Fibroblast of the conjunctiva (primary cell): Measurements from ENCODE around the gene CAMSAP1.
"Not testable (repeated sequence)": the region's sequence is repeated elsewhere in the genome, so short reads cannot be mapped to it uniquely, and the experiment has no call there.

Source experiments
- DNase-seq: peaks from one replicate; pipeline ENCODE4 v3.0.0-alpha.2; 2010; ENCODE audit warnings: low read depth

Gene CAMSAP1

DNA sequence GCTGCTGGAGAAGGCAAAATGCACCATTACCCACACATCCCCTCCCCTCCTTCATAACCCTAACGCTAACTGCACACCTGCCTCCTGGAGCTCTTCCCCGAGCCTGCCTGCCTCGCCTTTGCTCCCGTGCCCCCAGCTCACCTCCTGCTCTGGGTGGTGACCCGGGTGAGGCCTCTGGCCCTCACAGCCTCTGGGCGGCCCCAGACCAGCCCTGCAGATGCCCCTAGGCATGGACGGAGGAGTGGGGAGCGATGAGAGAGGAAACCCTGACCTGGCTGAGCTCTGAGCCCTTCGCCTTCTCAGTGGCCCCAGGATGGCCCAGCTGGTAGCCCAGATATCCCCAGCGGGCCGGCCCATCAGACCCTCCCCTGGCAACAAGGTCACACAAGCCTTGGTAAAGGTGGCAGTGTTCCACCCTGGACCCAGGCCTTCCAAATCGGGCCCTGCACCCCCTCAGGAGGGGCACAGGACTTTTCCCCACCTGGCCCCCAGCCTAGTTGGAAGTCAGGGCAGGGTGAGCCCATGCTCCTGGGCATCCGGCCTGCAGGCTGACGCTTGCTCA is 14.5 kb upstream of the CAMSAP1 start:
- DNase-seq, result no peak

DNA sequence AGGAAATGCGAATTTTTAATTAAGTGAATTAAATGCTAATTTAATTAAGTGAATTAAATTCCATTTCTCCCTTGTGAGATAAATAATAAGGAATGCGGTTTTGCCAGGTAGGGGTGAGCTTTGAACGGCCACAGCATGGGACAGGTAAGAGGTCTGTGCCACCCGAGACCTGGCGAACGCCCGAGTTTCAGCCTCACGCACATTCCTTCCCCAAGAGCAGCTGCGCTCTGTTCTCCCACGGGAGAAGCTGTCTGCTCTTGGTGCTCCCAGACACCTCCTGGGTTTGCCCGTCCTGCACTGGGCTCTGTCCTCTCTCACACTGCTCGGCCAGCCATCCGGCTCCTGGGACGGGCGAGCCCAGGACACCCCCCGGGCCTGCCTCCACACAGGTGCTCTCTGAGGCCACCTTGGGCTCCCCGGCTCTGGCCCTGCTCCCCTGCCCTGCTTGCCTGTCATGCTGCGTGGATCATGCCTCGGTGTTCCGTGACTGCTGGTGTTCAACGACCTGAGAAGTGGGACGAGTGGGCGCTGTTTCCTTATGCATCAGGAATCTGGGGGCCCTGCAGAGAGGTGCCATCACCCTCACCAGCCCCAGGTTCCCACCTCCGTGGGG is 13.7 kb upstream of the CAMSAP1 start:
- no peak for DNase-seq

DNA sequence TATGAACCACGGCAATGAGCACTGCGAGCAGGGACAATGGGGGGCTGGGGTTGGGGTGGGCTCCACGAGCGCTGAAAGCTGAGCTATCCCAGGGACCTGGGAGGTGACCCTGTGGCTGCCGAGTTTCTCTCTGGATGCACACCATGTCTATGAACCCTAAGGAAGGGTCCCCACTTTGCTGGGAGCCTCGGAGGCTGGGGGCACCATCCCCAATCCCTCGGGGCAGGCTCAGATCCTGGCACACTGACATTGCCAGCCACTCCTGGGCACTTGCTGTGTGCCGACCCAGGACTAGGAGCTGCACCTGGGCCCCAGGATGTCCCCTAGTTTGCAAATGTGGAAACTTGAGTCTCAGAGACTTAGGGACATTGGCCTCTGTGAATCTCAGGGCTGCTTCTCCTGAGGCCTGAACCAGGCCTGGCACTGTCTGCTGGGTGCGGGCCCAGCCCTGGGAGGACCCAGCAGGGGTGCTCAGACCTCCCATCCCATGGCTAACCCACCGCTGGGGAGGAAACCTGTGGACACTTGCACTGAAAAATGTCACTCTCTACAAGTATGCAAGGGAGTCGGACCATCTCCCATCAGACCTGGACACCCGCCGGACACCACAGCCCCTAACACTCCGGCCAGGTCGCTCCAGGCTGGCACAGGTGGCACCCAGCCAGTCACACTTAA is 13.0 kb upstream of the CAMSAP1 start:
- DNase-seq, result no peak

DNA sequence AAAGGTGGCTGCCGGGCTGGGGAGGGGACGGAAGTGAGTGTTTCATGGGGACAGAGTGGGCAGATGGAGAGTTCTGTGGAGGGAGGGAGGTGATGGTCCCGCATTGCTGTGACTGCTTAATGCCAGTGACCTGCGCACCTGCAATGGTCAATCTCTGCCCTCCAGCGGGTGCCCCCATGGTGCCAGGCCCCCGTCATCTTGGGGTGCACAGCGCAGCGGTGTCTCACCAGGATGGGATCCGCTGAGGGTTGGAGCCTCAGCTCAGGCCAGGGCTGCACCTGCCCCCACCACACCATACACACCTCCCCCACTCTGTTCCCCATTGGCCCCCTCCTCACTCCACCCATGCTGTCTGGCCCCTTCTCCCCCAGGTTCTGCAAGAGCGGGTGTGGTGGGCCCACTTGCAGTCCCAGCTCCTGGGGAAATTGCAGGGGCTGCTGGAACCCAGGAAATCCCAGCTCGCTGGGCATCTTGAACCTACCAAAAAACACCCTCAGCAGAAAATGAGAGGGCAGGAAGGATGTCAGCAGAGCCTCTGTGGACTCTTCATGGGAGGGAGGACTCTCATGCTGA is 12.1 kb upstream of the CAMSAP1 start:
- DNase-seq, result no peak

DNA sequence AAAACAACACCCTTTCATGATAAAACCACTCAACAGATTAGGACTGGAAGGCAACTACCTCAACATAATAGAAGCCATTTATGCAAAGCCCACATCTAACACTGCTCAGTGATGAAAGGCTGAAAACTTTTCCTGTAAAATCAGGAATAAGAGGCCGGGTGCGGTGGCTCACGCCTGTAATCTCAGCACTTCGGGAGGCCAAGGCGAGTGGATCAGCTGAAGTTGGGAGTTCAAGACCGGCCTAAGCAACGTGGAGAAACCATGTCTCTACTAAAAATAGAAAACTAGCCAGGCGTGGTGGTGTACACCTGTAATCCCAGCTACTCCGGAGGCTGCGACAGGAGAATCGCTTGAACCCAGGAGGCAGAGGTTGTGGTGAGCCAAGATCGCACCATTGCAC is 8.9 kb upstream of the CAMSAP1 start:
- not testable (repeated sequence) for DNase-seq

DNA sequence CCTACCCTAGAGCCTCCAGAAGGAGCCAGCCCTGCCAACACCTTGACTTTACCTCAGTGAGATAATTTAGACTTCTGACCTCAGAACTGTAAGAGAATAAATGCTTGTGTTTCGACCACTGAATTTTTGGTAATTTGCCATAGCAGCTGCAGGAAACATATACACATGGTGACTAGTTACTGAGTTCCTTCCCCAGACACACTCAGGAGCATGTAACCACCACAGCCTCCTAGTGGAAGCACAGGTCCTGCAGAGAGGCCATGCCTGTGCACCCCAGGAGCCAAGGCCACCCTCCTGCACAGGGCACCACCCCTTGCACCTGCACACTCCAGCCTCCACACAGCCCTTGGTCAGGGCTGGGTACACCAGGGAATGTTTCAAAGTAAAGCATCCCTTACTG is 7.6 kb upstream of the CAMSAP1 start:
- no peak for DNase-seq

DNA sequence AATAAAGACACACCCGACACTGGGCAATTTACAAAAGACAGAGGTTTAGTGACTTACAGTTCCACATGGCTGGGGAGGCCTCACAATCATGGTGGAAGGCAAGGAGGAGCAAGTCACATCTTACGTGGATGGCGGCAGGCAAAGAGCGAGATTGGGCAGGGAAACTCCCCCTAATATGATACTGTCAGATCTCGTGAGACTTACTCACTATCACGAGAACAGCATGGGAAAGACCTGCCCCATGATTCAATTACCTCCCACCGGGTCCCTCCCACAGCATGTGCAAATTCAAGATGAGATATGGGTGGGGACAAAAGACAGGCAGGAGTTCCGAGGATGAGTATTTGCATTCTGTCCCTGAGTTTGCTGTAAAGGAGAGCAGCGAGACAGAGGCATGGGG is 3.9 kb upstream of the CAMSAP1 start:
- DNase-seq, result not testable (repeated sequence)

DNA sequence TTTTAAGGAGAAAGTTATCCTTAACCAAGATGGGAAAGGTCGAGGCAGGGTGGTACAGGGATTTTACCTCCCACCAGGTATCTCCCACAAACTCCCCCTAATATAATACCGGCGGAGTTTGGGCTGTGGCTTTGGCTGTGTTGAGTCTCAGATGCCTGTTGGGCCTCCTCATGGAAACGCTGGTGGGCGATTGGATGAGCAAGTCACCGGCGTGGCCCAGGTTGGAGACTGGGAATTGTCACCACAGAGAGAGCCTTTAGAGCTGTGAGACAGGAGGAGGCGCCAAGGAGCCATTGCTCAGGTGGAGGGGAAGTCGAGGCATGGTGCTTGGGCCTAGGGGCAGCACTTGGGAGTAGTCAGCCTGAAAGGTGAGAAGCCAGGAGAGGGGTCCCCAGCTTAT is 3.4 kb upstream of the CAMSAP1 start:
- no peak for DNase-seq

DNA sequence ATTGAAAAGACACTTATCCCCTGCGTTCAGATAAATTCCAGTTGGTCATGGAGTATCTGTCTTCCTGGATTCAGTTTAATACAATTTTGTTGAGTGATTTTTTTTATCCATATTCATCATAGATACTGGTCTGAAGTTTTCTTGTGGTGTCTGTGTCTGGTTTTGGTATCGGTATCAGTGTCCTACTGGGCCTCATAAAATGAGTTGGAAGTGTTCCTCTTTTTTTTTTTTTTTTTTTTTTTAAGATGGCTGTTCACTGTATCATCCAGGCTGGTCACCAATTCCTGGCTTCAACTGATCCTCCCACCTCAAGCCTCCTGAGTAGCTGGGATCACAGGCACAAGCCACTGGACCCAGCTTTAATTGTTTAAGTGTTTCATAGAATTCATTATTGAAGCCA is 2.9 kb upstream of the CAMSAP1 start:
- DNase-seq, result no peak

DNA sequence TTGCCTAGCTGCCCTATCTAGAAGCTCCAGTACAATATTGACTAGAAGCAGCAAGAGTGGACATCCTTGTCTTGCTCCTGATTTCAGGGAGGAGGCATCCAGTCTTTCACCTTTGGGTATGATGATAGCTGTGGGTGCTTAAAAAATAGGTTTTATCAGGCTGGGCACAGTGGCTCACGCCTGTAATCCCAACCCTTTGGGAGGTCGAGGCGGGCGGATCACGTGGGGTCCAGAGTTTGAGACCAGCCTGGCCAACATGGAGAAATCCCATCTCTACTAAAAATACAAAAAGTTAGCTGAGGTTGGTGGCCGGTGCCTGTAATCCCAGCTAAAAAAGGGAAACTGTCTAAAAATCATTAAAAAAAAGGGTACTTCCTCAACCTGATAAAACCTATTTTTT is 2.0 kb upstream of the CAMSAP1 start:
- no peak for DNase-seq

DNA sequence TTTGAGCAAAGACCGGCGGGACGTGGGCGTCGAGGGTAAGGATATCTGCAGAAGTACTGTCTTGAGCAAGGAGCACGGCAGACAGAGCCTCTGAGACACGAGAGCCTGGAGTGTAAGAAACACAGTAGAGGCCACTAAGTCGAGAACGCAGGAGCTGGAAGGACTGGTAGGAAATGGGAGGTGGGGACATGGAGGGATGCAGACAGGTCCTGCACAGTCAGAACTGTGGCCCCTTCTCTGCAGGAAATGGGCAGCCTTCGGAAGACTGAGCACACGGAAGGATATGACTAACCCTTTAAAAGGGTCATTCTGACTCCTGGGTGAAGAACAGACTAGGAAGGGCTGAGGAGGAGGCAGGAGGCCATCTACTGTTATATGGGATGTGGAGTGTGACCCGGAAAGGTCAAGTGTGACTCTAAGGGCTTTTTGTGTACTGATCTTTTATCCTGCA is 1.4 kb upstream of the CAMSAP1 start:
- DNase-seq, result no peak

DNA sequence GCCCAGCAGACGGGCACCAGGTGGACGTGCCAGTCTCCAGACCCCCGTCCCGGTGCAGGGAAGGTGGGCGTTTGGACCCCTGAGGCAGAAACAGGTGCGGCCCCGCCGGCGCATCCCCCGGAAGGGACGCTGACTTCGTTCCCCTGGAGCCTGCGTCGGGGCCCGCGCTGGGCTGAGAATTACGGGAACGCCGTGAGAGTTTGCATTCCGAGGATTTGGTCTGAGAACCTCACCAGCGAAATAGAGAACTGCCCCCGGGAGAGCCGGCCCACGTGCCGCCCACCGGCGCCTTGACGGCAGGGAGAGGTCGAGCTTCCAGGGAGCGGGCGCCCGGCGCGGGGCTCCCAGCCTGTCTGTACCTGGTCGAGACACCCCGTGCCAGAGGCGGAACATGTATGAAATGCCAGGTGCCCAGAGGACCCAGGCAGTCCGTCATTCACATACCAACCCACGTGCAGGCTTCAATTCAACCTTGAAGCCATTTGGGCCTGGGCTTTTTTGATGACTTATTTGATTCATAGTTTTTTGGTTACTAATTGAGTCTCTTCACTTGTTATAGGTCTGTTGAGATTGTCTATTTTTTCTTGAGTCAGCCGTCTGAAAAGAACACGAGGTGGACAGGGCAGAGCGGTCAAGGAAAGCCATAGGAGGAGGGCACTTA is 877 bp upstream of the CAMSAP1 start:
- no peak for DNase-seq

DNA sequence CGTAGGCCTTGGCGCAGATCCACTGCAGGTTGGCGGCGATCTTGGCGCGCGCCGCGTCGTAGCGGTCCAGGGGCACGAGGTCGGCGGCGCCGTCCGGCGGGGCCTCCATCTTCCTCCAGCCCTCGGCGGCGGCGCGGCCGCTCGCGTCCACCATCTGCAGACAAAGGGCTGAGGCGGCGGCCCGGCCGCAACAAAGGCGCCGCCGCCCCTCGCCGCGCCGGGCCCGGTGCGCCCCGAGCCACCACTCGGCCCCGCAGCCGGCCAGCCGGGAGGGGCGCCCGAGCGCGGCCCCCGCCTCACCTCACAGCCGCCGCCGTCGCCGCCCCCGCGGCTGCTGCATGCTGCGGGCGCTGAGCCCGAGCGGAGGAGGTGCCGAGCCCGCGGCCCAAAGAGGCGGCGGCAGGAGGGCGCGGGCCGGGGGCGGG is 328 bp downstream of the CAMSAP1 start:
- DNase-seq, result no peak

DNA sequence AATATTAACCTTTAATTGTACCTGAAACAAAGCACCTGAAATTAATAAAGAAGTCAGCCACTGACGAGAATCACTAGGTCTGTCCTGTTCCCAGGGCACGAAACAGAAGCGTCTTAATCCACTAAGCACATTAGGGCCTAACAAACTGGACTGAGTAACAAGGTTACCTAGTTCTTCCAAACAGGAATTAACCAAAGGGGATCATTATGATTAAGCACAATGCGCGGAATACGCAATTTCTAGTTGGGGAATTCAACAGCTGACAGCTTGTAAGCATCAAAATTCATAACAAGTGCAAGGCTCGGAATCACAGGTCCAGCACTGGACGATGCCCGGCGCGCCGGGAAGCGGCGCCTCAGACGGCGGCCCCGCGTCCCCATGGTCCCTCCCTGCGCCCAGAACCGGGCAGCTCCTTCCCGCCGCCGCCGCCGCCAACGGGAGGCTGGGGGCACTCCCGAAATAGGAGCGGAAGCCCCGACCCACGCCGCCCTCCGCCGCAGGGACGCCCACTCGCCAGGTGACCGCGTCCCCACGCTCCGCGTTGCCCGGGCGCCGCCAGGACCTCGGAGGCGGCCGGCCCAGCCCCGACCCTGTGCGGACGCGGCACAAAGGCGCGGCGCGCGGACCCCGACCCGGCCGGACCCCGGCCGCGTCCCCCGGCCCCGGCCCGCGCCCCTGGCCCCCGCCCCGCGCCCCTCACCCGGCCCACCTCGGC is 898 bp downstream of the CAMSAP1 start:
- DNase-seq, result no peak

DNA sequence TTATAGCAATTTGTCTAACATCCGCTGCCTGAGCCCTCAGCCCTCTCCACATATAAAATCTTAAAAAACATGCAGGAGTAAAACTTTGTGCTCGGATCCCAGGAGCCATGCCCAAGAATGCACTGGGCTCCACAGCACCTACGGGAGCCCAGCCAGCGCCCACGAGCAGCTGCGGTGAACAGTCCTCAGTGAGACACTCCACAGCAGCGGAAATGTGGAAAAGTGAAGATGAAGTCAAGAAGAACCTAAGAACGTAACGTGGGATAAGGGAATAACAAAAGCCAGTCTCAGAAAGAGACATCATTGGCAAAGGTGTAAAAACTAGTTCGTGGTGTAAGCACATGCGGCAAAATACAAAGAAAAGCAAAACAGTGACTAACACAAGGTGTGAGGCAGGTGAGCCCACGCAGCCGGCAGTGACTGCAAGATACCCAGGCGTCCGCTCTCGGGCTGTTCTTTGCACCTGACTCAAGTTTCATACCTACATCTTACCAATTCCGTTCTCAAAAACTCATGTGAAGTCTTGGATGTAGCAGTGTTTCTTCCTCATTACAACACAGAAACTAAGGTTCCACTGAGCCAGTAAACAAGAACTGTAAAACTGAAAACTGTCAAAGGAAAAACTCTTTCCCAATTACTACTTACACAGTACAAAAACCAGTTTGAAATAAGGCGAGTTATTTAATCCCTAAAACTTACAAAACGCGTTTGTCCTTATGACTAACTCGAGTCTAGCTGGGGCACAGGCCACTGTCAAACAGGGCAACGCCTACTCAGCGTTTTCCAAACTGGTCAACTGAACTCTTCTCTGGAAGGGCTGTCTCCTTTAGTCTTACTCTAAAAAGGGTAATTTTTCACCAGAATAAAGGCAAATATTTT is 1.7 kb downstream of the CAMSAP1 start:
- DNase-seq, result no peak

DNA sequence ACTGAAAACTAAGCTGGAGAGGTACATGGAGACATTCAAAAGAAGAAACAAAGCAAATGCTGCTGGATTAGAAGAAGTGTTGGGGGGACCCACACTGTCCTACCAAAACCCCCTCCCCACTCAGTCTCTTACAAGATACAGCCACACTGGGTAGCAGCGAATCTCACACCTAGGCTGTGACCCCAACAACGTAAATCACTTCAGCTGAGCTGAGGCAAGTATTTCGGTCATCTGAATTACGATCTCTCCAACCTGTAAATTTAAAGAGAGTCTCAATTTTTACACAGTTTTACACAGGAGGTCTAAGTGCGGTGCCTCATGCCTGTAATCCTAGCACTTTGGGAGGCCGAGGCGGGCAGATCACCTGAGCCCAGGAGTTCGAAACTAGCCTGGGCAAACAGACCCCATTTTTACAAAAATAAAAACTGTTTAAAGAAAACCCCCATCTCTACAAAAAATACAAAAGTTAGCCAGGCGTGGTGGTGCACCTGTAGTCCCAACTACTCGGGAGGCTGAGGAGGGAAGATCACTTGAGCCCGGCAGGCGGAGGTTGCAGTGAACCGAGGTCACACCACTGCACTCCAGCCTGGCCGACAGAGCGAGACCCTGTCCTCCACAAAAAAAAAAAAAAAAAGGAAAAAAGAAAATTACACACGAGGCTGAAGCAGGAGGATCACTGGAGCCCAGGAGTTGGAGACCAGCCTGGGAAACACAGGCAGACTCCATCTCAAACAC is 3.4 kb downstream of the CAMSAP1 start:
- DNase-seq, result no peak

DNA sequence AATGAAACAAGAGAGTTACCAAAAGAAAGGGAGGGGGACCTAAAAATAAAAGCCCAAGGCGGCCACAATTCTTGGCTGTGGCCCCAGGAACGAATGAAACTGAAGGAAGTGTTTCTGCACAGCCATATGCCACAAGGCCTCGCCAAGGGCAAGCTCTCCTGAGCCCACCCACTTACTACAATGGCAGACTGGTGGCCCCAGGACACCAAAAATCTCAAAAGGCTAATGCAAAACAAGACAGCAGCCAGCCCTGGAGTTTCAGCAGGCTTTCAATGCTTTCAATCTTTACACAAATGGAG is 4.0 kb downstream of the CAMSAP1 start:
- no peak for DNase-seq

DNA sequence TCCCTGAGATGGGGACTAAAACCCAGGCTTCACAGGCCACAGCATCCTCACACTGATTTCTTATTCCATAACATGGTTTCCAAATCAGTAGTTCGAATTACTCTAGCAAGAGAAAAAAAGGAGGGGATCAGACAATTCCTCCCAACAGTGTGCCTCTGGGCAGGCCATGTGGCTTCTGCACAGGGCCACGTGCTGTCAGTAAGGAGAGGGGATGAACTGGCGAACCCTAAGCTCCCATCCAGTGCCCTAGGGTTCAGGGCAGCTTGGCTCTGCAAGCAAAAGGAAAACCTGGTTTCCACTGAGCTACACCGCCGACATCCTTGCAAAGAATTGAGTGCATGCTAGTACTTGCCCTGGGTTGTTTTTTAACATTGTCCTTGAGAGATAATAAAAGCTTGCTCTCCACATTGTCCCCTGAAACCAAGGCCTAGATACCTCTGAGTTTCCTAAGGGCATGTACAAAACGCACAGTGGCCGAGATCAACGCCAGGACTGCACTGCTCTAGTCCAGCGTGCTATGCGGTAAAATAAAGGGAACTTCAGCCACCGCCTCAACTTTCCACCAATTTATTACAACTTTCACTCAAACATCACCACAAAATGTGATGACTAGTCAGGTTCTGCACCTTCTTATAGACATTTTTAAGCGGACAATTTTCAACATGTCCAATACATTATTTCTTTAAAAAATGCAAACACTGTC is 4.5 kb downstream of the CAMSAP1 start:
- no peak for DNase-seq

DNA sequence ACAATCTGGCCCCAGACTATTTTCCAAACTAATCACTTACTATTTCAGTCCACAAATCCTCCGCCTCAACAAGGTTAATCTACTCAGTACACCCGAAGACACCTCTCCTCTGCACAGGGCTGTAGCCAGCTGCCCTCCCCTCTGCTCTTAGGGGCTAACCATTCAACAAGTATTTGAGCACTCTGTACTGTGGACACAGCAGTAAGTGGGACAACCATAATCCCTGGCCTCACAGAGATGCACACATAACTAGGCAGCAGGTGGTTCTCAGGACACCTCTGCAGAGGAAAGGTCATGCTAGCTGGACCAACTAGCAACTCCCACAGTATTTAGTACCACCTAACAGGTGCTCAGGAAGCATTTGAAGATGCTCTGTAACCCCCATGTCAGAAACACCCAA is 5.5 kb downstream of the CAMSAP1 start:
- DNase-seq, result no peak
